GM23338 (cell line): ENCODE measurements around the gene RIC1. TPM values are rescaled to one million over a fixed set of nuclear protein-coding genes. Genes with fewer than 3 reads are reported as not detected.

ENCODE experiments used
- ATAC-seq: fragments of 200-7000 bp; cut with Tn5 transposase; 3 replicates; pipeline ENCODE4 v1.9.1; 2020
- DNase-seq: peaks from one replicate; pipeline ENCODE4 v3.0.0-alpha.2; 2015; ENCODE audit warnings: low spot score
- H2AFZ ChIP-seq: fragments of 200-600 bp; sonication (generic); 2 replicates; pipeline ENCODE4 v1.8.0; 2016; ENCODE audit warnings: antibody characterized with exemption, mild to moderate bottlenecking, moderate library complexity
- H3F3A ChIP-seq: fragments of 200-600 bp; sonication (generic); replicated peaks from 2 replicates; pipeline ENCODE4 v1.8.0; 2017; ENCODE audit warnings: antibody characterized with exemption, mixed run types, low read depth
- H3K27ac ChIP-seq: fragments of 200-600 bp; sonication (generic); 2 replicates; pipeline ENCODE4 v1.6.1; 2016; ENCODE audit warnings: low read depth
- H3K27me3 ChIP-seq: fragments of 200-600 bp; sonication (generic); 2 replicates; pipeline ENCODE4 v1.8.0; 2016; ENCODE audit warnings: mild to moderate bottlenecking, mixed run types, moderate library complexity; ENCODE audit not compliant: insufficient read depth
- H3K36me3 ChIP-seq: fragments of 200-600 bp; sonication (generic); 2 replicates; pipeline ENCODE4 v1.8.0; 2016; ENCODE audit warnings: mild to moderate bottlenecking; ENCODE audit not compliant: insufficient read depth
- H3K4me1 ChIP-seq: fragments of 200-600 bp; sonication (generic); 2 replicates; pipeline ENCODE4 v1.8.0; 2016; ENCODE audit warnings: mild to moderate bottlenecking, moderate library complexity; ENCODE audit not compliant: insufficient read depth
- H3K4me2 ChIP-seq: fragments of 200-600 bp; sonication (generic); 2 replicates; pipeline ENCODE4 v1.7.1; 2017; ENCODE audit warnings: mixed run types
- H3K4me3 ChIP-seq: fragments of 200-600 bp; sonication (generic); 2 replicates; pipeline ENCODE4 v1.6.1; 2016; ENCODE audit warnings: mixed run types
- H3K79me2 ChIP-seq: fragments of 200-600 bp; sonication (generic); replicated peaks from 2 replicates; pipeline ENCODE4 v1.8.0; 2017; ENCODE audit warnings: mild to moderate bottlenecking; ENCODE audit not compliant: insufficient read depth
- H3K9me2 ChIP-seq: fragments of 200-600 bp; sonication (generic); 2 replicates; pipeline ENCODE4 v1.8.0; 2017; ENCODE audit not compliant: insufficient read depth
- H4K20me1 ChIP-seq: fragments of 200-600 bp; sonication (generic); replicated peaks from 2 replicates; pipeline ENCODE4 v1.8.0; 2017; ENCODE audit warnings: mild to moderate bottlenecking; ENCODE audit not compliant: insufficient read depth
- H3K27ac Mint-ChIP-seq: 2 replicates; pipeline ENCODE4 v1.8.0; 2020; ENCODE audit warnings: inconsistent platforms, mild to moderate bottlenecking, moderate library complexity, mixed read lengths
- H3K27me3 Mint-ChIP-seq: 3 replicates; pipeline ENCODE4 v1.8.0; 2022; ENCODE audit warnings: low read depth, mild to moderate bottlenecking, moderate library complexity, mixed read lengths, inconsistent platforms; ENCODE audit not compliant: insufficient read depth, poor library complexity
- H3K36me3 Mint-ChIP-seq: 3 replicates; pipeline ENCODE4 v1.8.0; 2021; ENCODE audit warnings: low read depth, mild to moderate bottlenecking, inconsistent platforms, moderate library complexity, mixed read lengths
- H3K4me1 Mint-ChIP-seq: 3 replicates; pipeline ENCODE4 v1.8.0; 2020; ENCODE audit warnings: mild to moderate bottlenecking, inconsistent platforms, mixed read lengths
- H3K4me3 Mint-ChIP-seq: 3 replicates; pipeline ENCODE4 v1.8.0; 2021; ENCODE audit warnings: moderate library complexity, mild to moderate bottlenecking, inconsistent platforms, mixed read lengths
- H3K9me3 Mint-ChIP-seq: 3 replicates; pipeline ENCODE4 v1.8.0; 2020; ENCODE audit warnings: moderate library complexity, mild to moderate bottlenecking, inconsistent platforms, mixed read lengths
- CREB1 ChIP-seq: fragments of 250-450 bp; sonication (Bioruptor Pico); IDR thresholded peaks from 2 replicates; pipeline ENCODE4 v1.5.0; 2020; ENCODE audit warnings: low read depth, mild to moderate bottlenecking, moderate library complexity
- CTCF ChIP-seq, 2 experiments: fragments of 200-600 bp in 1 of 2; sonication (generic) in 1 of 2; conservative IDR thresholded peaks; 2 replicates each; pipeline versions ENCODE4 v1.5.1 to v1.6.1; 2016 to 2017; ENCODE audit warnings: antibody characterized with exemption in 2 of 2, low read depth in 2 of 2, mild to moderate bottlenecking in 2 of 2, moderate library complexity in 1 of 2
- ETS1 ChIP-seq: IDR thresholded peaks from 2 replicates; pipeline ENCODE4 v1.6.1; 2016; ENCODE audit warnings: antibody characterized with exemption
- EZH2 ChIP-seq: fragments of 200-600 bp; sonication (generic); IDR thresholded peaks from one replicate; pipeline ENCODE4 v1.8.0; 2017; ENCODE audit warnings: antibody characterized with exemption, mild to moderate bottlenecking, low read depth; ENCODE audit not compliant: unreplicated experiment
- EZH2phosphoT487 ChIP-seq: fragments of 200-600 bp; sonication (generic); IDR thresholded peaks from one replicate; pipeline ENCODE4 v1.8.1; 2018; ENCODE audit warnings: antibody characterized with exemption; ENCODE audit not compliant: unreplicated experiment
- JUNB ChIP-seq: IDR thresholded peaks from one replicate; pipeline ENCODE4 v1.6.1; 2016; ENCODE audit warnings: antibody characterized with exemption; ENCODE audit not compliant: unreplicated experiment
- NANOG ChIP-seq: IDR thresholded peaks from 2 replicates; pipeline ENCODE4 v1.6.1; 2016; ENCODE audit warnings: antibody characterized with exemption, borderline replicate concordance
- POLR2AphosphoS5 ChIP-seq: IDR thresholded peaks from 2 replicates; pipeline ENCODE4 v1.6.1; 2016; ENCODE audit warnings: antibody characterized with exemption, low read depth
- REST ChIP-seq: IDR thresholded peaks from one replicate; pipeline ENCODE4 v1.6.1; 2018; ENCODE audit warnings: antibody characterized with exemption; ENCODE audit not compliant: unreplicated experiment
- STAT1 ChIP-seq: IDR thresholded peaks from one replicate; pipeline ENCODE4 v1.6.1; 2016; ENCODE audit warnings: antibody characterized with exemption; ENCODE audit not compliant: unreplicated experiment
- ZNF114 ChIP-seq: fragments of 250-450 bp; sonication (Bioruptor Pico); IDR thresholded peaks from 2 replicates; pipeline ENCODE4 v1.5.0; 2020; ENCODE audit warnings: mild to moderate bottlenecking, moderate library complexity
- ZNF331 ChIP-seq: fragments of 250-450 bp; sonication (Bioruptor Pico); IDR thresholded peaks from 2 replicates; pipeline ENCODE4 v1.5.0; 2020; ENCODE audit warnings: low read depth, mild to moderate bottlenecking, moderate library complexity
- ZNF462 ChIP-seq: fragments of 250-450 bp; sonication (Bioruptor Pico); IDR thresholded peaks from 2 replicates; pipeline ENCODE4 v1.5.0; 2020; ENCODE audit warnings: mild to moderate bottlenecking, moderate library complexity
- polyA plus RNA-seq: library from polyadenylated mRNA; unstranded; fragments of >200 nt; fragmentation: Nextera tagmentation; extraction: Ambion mirVana; gene quantifications from 2 replicates; pipeline ENCODE4 v1.2.1, GENCODE V29; 2016
- total RNA-seq: library from RNA; depleted of rRNA; stranded (reverse); fragments of >200 nt; shearing (Covaris generic); gene quantifications from 2 replicates; pipeline ENCODE4 v1.2.3, GENCODE V29; 2014

Gene RIC1
- total and polyA plus RNA-seq, 2 experiments from 2014 or later = 7.8 to 34.9 TPM

GRCh38 chr9:5696884-5697283 lies 68.0 kb downstream of the RIC1 start:
- Histone ChIP-seq H3K36me3 (no peaks in the 10 kb centered on the region), H3K4me2 (no peak overlapping the region), H3K4me3 (no peak overlapping the region), H4K20me1 (0 out of 2 replicates have a peak, but pooled peaks cover 3% of the 10 kb centered on the region), H3K27me3 (no peaks in the 10 kb centered on the region), H2AFZ (no peak overlapping the region), H3F3A (no peaks in the 10 kb centered on the region), H3K9me2 (no peaks in the 10 kb centered on the region), H3K27ac (no peak overlapping the region), H3K79me2 (peaks cover 17% of the 10 kb centered on the region; the same call in 1 of the 2 replicates), H3K4me1 (no peaks in the 10 kb centered on the region)
- ATAC-seq (no peak), DNase-seq (no peak)
- H3K27me3 Mint-ChIP-seq = no peaks in the 10 kb centered on the region
- no peak overlapping the region for H3K27ac Mint-ChIP-seq
- no peaks in the 10 kb centered on the region for H3K4me1 Mint-ChIP-seq
- no peaks in the 10 kb centered on the region for H3K36me3 Mint-ChIP-seq
- H3K9me3 Mint-ChIP-seq = no peaks in the 10 kb centered on the region
- TF ChIP-seq JUNB (no peak), POLR2AphosphoS5 (no peak), REST (no peak), CREB1 (CRISPR knock-in tag) (no peak), ZNF462 (CRISPR knock-in tag) (no peak), EZH2phosphoT487 (no peak), ETS1 (no peak), EZH2 (no peak), ZNF114 (CRISPR knock-in tag) (no peak), CTCF (conservative IDR thresholded peaks at IDR 0.05; ENCODE audit: low read depth in 2 of 2) (no peak), ZNF331 (CRISPR knock-in tag) (no peak), NANOG (no peak), STAT1 (no peak)
- no peak overlapping the region for H3K4me3 Mint-ChIP-seq
